DMS79 treated with DMSO at 0.1 percent for 48 hours (cell line): Measurements from ENCODE around the gene ALDOB.

Source experiments
- DNase-seq: peaks from one replicate; lab custom pipeline; 2025; lab: John Stamatoyannopoulos, UW

The ALDOB gene

DNA sequence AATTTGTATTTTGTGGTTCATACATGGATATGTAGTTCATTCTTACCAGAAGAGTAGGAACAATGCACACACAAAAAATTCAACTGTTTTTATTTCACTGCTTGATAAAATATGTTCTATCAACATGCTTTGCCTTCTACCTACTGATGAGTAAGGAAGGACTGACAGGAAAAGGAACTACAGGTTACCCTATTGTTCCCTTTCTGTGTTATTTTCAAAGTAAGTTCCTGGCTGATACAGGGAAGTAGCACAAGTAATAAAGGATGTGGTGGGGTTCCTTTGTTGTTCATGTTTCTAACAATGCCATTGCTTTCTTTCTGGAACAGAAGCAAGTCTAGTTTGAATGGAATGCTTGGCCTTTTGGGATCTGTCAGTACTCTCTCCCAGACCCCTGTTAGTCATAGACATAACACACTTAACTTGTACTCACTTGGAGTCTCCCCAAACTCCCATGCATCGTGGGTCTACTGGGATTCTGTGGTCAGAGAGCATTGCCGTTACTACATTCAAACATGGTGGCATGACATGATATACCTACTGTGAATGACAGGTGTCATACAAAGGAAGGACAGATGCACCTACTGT, 20.2 kb upstream of the ALDOB start:
- DNase-seq: no peak

DNA sequence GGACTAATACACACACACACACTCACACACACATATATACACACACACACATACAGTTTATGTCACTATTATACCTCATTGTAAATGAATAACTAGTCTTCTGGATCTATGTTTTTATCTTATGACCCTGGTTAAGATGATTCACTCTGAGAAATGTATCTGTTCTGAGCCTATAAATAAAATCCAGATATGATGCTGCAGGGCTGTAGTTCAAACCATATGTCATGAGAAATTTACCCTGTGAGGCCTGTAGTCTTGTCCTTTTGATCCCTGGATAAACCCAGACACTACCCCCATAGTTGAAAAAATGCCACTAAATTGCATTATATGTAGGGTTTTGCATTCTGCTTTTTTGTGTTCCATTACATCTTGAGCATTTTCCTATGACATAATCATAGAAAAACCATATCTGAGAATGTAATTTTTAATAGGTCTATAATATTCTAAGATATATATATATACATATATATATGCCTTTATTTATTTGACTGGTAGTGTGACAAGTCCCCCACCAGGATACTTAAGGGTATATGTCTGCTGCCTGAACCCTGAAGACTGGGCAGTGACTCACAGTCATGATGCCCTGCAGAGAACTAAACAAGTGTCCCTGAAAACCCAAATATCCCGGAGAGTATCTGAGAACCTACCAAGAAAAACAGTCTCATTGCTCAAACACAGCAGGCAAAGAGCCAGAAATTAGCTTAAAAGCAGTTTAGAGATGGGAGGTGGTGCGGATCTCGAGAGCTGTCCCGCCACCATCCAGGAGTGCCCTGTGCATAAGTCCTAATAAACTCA, 18.4 kb upstream of the ALDOB start:
- no peak for DNase-seq

DNA sequence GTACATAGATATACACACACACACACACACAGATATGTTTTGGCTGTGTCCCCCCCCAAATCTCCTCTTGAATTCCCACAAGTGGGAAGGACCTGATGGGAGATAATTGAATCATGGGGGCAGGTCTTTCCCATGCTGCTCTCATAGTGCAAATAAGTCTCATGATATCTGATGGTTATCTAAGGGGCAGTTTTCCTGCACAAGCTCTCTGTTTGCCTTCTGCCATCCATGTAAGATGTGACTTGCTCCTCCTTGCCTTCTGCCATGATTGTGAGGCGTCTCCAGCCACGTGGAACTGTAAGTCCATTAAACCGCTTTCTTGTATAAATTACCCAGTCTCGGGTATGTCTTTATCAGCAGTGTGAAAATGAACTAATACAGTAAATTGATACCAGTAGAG, 15.9 kb upstream of the ALDOB start:
- no peak for DNase-seq

DNA sequence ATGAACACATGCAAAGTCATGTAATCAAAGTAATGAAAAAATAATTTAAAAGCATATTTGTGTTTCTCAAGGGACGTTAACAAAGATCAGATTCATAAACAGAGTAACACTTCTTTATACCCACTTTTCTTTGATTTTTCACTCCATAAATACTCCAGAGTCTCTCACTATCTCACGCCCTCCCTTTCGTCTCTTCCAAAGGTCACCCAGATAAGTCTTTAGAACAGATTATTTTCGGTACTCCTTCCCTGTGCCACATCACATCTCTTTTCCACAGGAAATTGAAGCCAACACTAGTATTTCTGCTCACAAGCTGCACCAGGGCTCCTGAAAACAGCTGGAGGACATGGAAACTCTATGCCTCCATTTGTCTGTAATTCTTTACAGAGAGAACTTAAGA, 15.4 kb upstream of the ALDOB start:
- DNase-seq: no peak

DNA sequence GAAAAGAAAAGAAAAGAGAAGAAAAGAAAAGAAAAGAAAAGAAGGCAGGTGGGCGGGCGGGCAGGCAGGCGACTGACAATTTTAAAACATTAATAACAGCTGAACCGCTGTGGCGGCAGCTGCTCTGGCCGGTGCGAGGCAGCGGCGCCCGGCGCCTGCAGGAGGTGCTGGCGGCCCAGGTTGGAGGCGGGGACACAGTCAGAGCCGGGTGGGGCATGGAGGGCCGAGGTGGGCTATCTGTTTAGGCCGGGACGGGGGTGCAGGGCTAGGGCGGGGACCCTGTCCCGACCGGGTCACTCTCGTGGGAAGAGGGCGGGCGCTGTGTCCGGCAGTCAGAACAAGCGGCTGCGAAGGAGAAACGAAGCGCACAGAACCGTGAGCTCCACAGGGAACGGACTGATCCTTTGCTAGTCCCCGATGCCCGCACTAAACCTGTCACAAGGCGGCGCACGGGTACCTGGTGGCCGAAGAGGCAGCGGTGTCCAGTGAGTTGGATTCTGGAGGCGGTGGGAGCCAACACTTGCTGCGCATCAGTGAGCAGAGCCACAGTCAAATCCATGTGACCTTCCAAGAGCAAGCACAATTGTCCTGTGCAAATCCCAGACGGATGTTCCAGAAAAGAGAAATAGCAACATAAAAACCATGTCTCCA, 13.6 kb upstream of the ALDOB start:
- DNase-seq: peak; percentile 36

DNA sequence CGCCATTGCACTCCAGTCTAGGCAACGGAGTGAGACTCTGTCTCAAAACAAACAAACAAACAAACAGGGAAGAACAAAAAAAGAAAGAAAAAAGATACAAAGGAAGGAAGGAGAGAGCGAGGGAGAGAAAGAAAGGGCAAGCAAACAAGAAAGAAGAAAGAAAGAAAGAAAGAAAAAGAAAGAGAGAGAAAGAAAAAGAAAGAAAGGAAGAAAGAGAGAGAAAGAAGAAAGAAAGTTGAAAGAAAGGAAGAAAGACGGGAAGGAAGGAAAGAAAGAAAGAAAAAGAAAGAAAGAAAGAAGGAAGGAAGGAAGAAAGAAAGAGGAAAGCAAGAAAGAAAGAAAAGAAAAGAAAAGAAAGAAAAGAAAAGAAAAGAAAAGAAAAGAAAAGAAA, 13.1 kb upstream of the ALDOB start:
- DNase-seq: no peak

DNA sequence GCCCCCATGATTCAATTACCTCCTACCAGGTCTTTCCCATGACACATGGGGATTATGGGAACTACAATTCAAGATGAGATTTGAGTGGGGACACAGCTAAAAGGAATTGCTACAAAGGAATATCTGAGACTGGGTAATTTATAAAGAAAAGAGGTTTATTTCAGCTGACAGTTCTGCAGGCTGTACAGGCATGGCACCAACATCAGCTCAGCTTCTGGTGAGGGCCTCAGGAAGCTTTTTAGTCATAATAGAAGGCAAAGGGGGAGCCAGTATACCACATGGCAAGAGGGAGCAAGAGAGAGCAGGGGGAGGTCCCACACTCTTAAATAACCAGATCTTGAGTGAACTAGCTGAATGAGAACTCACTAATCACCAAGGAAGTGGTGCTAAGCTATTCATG, 11.2 kb upstream of the ALDOB start:
- DNase-seq: no peak

DNA sequence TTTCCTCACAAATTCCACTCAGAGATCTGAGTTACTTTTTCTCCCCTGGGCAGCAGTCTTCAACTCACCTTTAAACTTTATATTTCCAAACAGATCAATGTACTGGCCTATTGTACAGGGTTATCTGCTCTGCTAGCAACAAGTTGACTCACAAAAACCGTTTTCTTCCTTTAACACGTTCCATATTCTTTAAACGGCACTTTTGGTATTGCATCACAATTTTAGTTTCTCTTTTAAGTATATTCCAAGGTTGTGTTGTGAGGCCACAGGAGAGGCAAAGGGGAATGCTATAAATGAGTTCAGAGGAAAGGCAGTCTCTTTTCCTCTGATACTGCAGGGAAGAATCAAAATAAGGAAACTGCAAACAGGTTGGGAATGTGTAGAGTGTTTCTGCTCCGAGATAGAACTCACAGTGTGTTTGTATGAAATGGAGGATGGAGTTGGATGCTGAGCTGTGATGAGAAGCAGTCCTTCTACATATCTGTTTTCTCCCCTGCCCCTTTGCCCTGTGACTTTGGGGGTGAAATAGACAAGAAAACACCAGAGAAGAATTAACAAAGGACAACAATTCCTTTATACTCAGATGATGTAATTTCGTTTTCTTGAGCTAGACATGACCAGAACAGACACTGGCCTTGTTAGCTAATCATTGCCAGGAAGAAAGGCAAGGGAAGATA, 9.9 kb upstream of the ALDOB start:
- DNase-seq: no peak

DNA sequence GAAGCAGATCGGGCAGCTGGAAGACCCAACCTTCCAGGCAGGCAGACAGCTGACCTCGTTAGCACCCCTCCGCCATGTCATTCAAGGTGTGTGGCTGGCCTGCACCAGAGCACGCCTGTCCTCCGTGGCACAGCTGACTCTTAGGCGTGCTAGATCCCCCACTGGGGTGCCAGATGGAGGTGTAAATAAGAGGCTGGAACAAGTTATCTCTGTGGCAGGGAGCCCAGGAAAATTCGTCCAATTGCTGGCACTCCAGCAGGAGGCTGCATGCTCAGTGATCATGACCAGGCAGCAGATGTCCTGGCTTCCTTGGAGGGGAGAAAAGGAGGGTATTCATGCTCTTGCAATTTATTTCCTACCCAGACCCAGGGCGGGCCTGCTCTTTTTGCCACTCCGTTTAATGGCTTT, 7.8 kb upstream of the ALDOB start:
- no peak for DNase-seq

DNA sequence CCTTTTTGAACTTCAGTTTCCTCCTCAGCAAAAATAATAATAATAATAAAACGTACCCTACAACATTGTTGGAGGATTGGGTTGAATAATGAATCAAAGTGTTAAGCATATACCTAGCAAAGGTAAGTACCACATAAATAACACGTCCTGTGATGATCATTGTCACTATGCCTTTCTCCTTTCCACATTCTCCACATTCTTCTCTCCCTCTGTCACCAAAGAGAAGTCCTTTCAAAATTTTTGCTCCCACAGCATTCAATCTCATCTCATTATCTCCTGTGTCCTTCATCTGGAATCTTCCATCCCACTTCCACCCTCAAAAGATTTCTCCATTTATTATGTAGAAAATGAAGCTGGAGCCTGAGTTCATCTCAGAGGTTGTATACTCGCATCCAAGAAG, 7.2 kb upstream of the ALDOB start:
- DNase-seq: no peak

DNA sequence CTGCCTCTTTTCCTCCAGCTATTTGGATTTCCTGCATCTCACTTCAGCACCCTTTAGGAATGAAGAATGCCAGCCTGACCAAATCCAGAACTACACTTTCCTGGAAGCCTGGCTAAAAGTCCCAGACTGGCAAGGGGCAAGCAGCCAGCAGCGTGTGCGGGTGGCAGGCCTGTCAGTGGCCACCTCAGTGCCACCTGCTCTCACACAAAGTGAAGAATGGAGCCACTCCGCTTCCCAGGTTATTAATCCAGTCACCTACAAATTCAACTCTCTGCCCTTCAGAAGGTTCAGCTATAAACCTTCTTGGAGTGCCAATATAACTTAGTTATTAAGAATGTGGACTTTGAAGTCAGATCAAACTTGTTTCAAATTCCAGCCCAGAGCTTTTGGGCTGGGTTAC, 6.7 kb upstream of the ALDOB start:
- DNase-seq: no peak

DNA sequence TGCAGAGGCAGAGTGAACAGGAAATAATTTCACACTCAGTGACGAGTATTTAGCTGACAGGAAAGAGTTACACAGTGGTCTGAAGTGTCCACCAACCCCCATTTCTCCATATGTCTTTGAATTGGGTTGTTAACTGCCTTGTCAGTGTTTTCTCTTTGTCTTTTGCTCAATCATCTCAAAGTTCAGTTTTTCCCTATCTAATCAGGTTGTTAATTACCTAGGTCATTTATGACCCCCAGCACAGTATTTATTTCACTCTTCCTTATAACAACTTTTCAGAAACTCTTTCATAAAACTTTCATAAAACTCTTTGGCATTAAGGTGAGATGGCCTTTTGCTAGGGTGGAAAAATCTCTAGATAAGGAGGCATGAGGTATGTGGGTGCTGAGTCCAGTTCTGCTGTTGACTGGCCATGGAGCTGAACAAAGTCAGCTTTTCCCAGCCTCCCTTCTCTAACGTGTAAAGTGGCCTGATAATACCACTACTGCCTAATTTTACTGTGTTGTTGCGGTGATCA, 5.2 kb upstream of the ALDOB start:
- DNase-seq: no peak

DNA sequence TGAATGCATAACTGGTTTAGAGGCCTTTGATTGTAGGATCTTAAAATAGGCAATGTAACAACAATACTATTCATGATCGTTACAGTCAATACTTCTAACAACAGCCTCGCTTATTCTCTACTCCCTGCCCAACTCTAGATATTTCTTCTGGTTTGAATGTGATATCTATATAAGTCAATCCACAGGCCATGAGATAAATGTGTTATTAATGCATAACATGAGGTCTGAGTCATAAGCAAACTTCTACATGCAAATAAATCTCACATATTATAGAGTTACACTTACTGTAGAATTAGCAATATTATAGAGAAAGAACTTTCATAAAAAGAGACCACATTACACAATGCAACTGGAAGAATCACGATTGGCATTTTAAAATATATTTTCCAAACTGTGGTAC, 2.9 kb upstream of the ALDOB start:
- DNase-seq: no peak

DNA sequence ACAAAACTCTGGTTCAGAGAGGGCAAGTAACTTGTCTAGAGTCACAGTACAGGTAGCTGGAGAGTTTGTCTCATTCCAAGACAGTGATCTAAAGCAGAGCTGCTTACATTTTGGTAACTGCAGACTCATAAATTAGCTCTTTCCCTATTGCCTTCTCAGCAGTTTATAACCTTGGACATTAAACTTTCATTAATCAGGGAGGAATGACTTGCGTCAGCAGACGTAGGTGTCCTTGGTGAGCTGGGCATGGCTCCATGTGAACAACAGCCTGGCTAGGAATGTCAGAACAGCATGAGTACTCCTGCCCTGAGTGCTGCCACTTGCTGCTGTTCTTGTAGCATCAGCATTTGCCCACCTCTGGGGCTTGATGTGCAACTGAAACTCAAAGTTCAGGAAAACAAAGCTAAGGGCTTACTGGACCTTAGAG, 2.2 kb upstream of the ALDOB start:
- no peak for DNase-seq

DNA sequence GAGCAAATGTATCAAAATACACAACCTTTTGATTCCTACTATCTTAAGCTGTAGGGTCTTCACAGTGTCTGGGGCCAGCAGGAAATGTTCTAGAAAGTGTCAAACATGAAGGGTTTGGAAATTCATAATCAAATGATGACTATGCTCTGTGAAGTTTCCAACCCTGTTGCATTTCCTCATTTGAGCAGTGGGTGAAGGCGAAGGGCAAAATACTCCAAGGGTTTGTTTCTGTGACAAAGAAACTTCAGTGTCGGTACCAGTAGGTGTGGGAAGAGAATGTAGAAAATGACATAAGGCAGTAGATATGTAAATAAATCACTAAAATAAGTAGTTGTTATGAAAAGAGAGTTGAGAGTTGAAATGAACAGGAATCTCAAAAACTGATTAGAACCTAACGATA, 576 bp downstream of the ALDOB start:
- no peak for DNase-seq

DNA sequence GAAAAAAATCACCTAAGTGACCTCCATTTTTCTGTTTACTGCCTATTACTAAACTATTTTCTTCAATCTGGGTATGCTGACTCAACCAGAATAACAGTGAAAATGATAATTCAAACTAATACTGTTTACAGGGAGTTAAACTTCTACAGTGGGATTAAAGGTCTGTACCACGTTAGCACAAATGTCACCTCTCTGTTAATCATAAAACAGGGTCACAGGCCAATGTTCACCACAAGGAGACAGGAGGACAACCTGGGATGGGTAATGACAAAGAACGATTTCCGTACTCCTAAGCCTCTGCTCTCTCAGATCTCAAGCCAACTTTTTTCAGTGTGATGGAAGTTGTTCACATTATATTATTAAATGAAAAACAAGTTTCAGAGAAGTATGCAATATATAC, 2.3 kb downstream of the ALDOB start:
- no peak for DNase-seq

DNA sequence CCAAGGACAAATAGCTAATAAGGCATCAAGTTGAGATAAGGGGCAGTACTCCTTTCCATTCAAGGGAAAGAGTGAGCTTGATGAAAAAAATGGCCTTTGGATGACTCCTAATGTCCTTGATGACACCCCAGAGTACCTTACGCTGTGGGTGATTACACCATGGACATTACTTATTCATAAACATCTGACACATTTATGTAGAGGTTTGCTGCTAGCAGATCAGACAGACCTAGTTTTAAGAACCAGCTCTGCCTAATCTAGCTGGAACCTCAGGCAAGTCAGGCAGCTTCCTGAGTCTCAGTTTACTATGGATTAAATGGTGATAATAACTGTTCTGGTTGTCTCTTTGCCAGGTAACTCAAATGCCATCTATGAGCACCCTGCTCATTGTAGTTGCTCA, 2.8 kb downstream of the ALDOB start:
- DNase-seq: no peak

DNA sequence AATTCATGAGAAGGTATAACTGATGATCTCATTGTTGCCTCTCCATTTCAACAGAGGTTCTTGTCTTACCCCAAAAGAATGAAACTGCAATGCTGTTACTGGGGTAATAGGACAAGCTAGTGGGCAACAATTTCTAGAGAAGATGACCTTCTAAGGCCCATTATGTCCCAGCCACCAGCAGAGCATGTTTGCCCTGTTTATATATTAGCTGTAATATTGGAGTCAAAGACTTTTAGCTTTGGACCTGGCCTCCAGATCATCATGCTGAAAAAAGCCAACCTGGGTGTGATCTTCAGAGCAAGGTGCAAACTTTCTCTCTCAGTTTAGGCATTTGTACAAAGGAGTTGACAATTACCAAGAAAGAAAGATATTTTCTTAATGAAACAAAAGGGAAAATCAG, 3.4 kb downstream of the ALDOB start:
- DNase-seq: no peak

DNA sequence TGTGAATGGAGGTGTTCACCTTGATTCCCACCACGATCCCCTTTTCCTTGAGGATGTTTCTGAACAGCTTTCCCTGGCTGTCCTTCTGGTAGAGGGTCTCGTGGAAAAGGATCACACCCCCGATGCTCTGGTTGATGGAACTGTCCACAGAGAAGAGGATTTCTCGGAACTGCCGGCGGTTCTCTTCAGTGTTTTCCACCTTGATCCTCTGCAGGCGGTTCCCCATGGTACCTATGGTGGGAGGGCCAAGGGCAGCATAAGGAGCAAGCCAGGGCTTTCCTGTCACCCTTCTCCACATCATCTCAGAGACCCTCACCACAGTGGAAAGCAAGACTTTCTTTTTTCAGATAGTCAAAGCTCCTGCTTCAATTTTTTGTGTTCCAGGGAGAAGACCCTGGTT, 5.8 kb downstream of the ALDOB start:
- DNase-seq: no peak

DNA sequence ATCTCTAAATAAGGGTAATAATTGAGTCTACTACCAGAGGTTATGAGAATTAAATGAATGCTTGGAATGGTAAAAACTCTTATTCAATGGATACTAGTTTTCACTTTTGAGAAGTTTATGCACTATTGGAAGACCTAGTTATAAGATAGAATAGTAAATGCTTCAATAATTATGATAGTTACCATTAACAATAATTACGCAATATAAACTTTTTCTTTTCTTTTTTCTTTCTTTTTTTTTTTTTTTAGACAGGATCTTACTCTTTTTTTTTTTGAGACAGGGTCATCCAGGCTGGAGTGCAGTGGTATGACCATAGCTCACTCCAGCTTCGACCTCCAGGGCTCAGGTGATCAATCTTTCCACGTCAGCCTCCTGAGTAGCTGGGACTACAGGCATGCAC, 6.7 kb downstream of the ALDOB start:
- no peak for DNase-seq

DNA sequence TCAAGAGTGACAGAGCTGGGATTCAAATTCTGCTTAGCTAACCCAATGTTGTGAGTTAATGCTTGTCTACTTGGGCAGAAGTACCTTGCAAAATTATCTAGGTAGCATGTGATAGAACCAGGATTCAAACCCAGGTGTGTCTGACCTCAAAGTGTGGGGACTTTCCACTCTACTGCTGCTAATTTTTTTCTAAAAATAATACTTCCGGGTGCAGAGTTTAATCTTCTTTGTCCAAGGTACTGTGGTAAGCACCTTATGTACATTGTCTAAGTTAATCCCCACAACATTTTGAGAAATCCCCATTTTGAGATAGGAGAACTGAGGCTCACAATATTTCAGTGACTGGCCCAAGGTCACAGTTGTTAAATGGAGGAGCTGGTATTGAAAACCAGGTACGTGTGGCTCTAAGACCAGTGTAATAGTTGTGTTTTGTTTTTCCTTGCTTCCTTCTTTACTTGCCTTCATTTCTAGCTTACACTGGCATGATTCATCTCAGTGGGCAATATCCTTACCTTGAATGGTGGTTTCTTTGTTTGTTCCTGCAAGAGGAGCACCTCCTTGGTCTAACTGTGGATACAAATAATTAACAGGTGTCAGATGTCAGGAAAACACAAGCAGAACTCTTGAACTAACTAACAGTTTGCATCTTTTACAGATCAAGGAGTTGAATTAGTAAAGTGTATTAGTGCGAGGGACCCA, 7.5 kb downstream of the ALDOB start:
- DNase-seq: no peak

DNA sequence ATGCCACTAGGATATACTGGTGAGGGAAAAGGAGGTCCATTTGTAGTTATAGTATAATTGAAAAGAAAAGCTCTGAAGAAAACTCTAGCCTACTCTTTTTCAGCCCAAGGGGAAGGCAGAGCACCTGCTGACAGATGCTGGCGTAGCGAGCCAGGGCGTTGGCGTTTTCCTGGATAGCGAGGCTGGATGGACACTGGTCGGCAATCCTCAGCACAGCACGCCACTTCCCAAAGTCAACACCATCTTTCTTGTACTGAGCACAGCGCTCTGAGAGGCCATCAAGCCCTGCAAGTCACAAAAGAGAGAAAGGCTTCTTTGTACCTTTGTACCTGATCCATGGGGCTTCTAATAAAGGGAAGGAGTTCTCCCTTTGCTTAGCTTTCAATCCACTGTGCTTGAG, 8.2 kb downstream of the ALDOB start:
- DNase-seq: no peak
